CD4-positive, alpha-beta T cell treated with Interleukin-6 at 100 ng/mL for 8 hours (primary cell): ENCODE data around the gene MT1E.
"Not testable (repeated sequence)": the region's sequence is repeated elsewhere in the genome, so short reads cannot be mapped to it uniquely, and the experiment has no call there.

ENCODE experiments used
- DNase-seq: peaks from one replicate; pipeline ENCODE4 v3.0.0-alpha.2; 2020; ENCODE audit warnings: mixed read lengths, low spot score

MT1E gene

GRCh38 chr16:56607109-56607618, 18.4 kb upstream of the MT1E start:
- no peak for DNase-seq

GRCh38 chr16:56607675-56608042, 17.9 kb upstream of the MT1E start:
- DNase-seq = no peak

GRCh38 chr16:56608043-56608875, 17.3 kb upstream of the MT1E start, which contains the start of gene MT2A:
MT2A (plus strand) TSS chr16:56608584; CDS start chr16:56608656, 72 bp downstream.
- peak; percentile 87 for DNase-seq

- DNase-seq = no peak
These were observed 16.6 kb upstream of the MT1E start for GRCh38 chr16:56608876-56609462.

- DNase-seq = peak; percentile 82
These were observed 16.1 kb upstream of the MT1E start for GRCh38 chr16:56609463-56609921.

- peak; percentile 62 for DNase-seq
These were observed 15.5 kb upstream of the MT1E start for GRCh38 chr16:56610017-56610608.

GRCh38 chr16:56610609-56611111, 14.9 kb upstream of the MT1E start:
- DNase-seq = no peak

- no peak for DNase-seq
These were observed 14.2 kb upstream of the MT1E start for GRCh38 chr16:56611281-56611833.

- no peak for DNase-seq
These were observed 11.9 kb upstream of the MT1E start for GRCh38 chr16:56613706-56614105.

GRCh38 chr16:56614549-56614991, 11.0 kb upstream of the MT1E start:
- DNase-seq = no peak

GRCh38 chr16:56615353-56615752, 10.2 kb upstream of the MT1E start:
- DNase-seq = no peak

GRCh38 chr16:56616608-56617211, 8.9 kb upstream of the MT1E start:
- no peak for DNase-seq

GRCh38 chr16:56617212-56618085, 8.1 kb upstream of the MT1E start:
- peak; percentile 50 for DNase-seq

GRCh38 chr16:56618138-56618537, 7.4 kb upstream of the MT1E start:
- DNase-seq = no peak

GRCh38 chr16:56620339-56620897, 5.2 kb upstream of the MT1E start:
- no peak for DNase-seq

- not testable (repeated sequence) for DNase-seq
These were observed 3.7 kb upstream of the MT1E start for GRCh38 chr16:56621665-56622445.

- not testable (repeated sequence) for DNase-seq
These were observed 2.4 kb upstream of the MT1E start for GRCh38 chr16:56623184-56623583.

- no peak for DNase-seq
These were observed 1.9 kb upstream of the MT1E start for GRCh38 chr16:56623637-56624036.

GRCh38 chr16:56625943-56626654, 518 bp downstream of the MT1E start:
- DNase-seq = no peak
